Hepatocyte (in vitro differentiated cells): ENCODE measurements around the gene MARK1. TPM values are rescaled to one million over a fixed set of nuclear protein-coding genes. Genes with fewer than 3 reads are reported as not detected.

Experiments
- DNase-seq: peaks from one replicate; pipeline ENCODE4 v3.0.0-alpha.2; 2016; ENCODE audit warnings: low spot score
- H2AFZ ChIP-seq: fragments of 200-600 bp; sonication (generic); 2 replicates; pipeline ENCODE4 v1.6.0; 2016; ENCODE audit warnings: antibody characterized with exemption, mild to moderate bottlenecking
- H3K27ac ChIP-seq: fragments of 200-600 bp; sonication (generic); 2 replicates; pipeline ENCODE4 v1.5.1; 2016; ENCODE audit warnings: mild to moderate bottlenecking
- H3K27me3 ChIP-seq: fragments of 200-600 bp; sonication (generic); 2 replicates; pipeline ENCODE4 v1.6.1; 2016
- H3K36me3 ChIP-seq: fragments of 200-600 bp; sonication (generic); replicated peaks from 2 replicates; pipeline ENCODE4 v1.5.1; 2016; ENCODE audit warnings: low read depth; ENCODE audit not compliant: insufficient read depth
- H3K4me1 ChIP-seq: fragments of 200-600 bp; sonication (generic); 2 replicates; pipeline ENCODE4 v1.5.1; 2016; ENCODE audit warnings: mild to moderate bottlenecking, moderate library complexity; ENCODE audit not compliant: insufficient read depth
- H3K4me2 ChIP-seq: fragments of 200-600 bp; sonication (generic); 2 replicates; pipeline ENCODE4 v1.6.0; 2016
- H3K4me3 ChIP-seq: fragments of 200-600 bp; sonication (generic); 2 replicates; pipeline ENCODE4 v1.5.1; 2016; ENCODE audit warnings: mild to moderate bottlenecking
- H3K79me2 ChIP-seq: fragments of 200-600 bp; sonication (generic); 2 replicates; pipeline ENCODE4 v1.6.0; 2017; ENCODE audit warnings: mild to moderate bottlenecking
- H3K9me2 ChIP-seq: fragments of 200-600 bp; sonication (generic); replicated peaks from 2 replicates; pipeline ENCODE4 v1.6.0; 2017; ENCODE audit warnings: mild to moderate bottlenecking; ENCODE audit not compliant: insufficient read depth
- H3K9me3 ChIP-seq: fragments of 200-600 bp; sonication (generic); 2 replicates; pipeline ENCODE4 v1.5.1; 2016; ENCODE audit warnings: low read depth, mild to moderate bottlenecking
- H4K20me1 ChIP-seq: fragments of 200-600 bp; sonication (generic); 2 replicates; pipeline ENCODE4 v1.6.0; 2016; ENCODE audit warnings: mild to moderate bottlenecking; ENCODE audit not compliant: insufficient read depth, poor library complexity, severe bottlenecking
- CTCF ChIP-seq: fragments of 200-600 bp; sonication (generic); IDR thresholded peaks from 2 replicates; pipeline ENCODE4 v1.5.1; 2016; ENCODE audit warnings: antibody characterized with exemption, mild to moderate bottlenecking; ENCODE audit not compliant: poor library complexity
- EZH2 ChIP-seq: fragments of 200-600 bp; sonication (generic); IDR thresholded peaks from 2 replicates; pipeline ENCODE4 v1.6.1; 2016; ENCODE audit warnings: antibody characterized with exemption, mild to moderate bottlenecking, borderline replicate concordance
- EZH2phosphoT487 ChIP-seq: fragments of 200-600 bp; sonication (generic); IDR thresholded peaks from one replicate; pipeline ENCODE4 v1.6.1; 2018; ENCODE audit warnings: antibody characterized with exemption, mild to moderate bottlenecking, low read depth, moderate library complexity; ENCODE audit not compliant: unreplicated experiment, severe bottlenecking
- WGBS: methylation state at CpG from one replicate; pipeline ENCODE4 v1.1.6; 2016; ENCODE audit warnings: low lambda C conversion rate; ENCODE audit errors: missing lambda C conversion rate; 5-methylcytosine and 5-hydroxymethylcytosine counted together
- polyA plus RNA-seq: library from polyadenylated mRNA; unstranded; fragments of >200 nt; fragmentation: Nextera tagmentation; extraction: Ambion mirVana; gene quantifications from 2 replicates; pipeline ENCODE4 v1.2.1, GENCODE V29; 2016
- total RNA-seq: library from RNA; depleted of rRNA; stranded (reverse); fragments of >200 nt; gene quantifications from 2 replicates; pipeline ENCODE4 v1.2.3, GENCODE V29; 2014

The MARK1 gene
- total and polyA plus RNA-seq, 2 experiments from 2014 or later: 1.9 to 7.1 TPM

GRCh38 chr1:220577926-220578325 is 50.0 kb downstream of the MARK1 start:
- peaks cover 13% of the 10 kb centered on the region for H3K79me2 ChIP-seq
- H3K4me3 ChIP-seq: no peak overlapping the region
- H3K4me2 ChIP-seq: no peak overlapping the region
- no peak overlapping the region for H2AFZ ChIP-seq
- no peaks in the 10 kb centered on the region for H4K20me1 ChIP-seq
- H3K4me1 ChIP-seq: no peaks in the 10 kb centered on the region
- H3K27ac ChIP-seq: no peak overlapping the region
- 84% methylated on average over 1 of the region's 1 CpG for WGBS
- peaks cover 12% of the 10 kb centered on the region for H3K9me3 ChIP-seq
- no peaks in the 10 kb centered on the region for H3K36me3 ChIP-seq
- no peak for DNase-seq
- TF ChIP-seq CTCF: no peak
- no peak for TF ChIP-seq EZH2
- no peak for TF ChIP-seq EZH2phosphoT487
- no peaks in the 10 kb centered on the region for H3K27me3 ChIP-seq
- H3K9me2 ChIP-seq: no peaks in the 10 kb centered on the region

GRCh38 chr1:220579317-220579716 is 51.4 kb downstream of the MARK1 start:
- TF ChIP-seq EZH2phosphoT487: no peak
- TF ChIP-seq CTCF: no peak
- TF ChIP-seq EZH2: no peak
- Histone ChIP-seq H3K4me3 (no peak overlapping the region), H3K27me3 (no peaks in the 10 kb centered on the region), H3K9me3 (peaks cover 7% of the 10 kb centered on the region), H2AFZ (no peak overlapping the region), H3K4me1 (no peaks in the 10 kb centered on the region), H3K36me3 (no peaks in the 10 kb centered on the region), H3K9me2 (no peaks in the 10 kb centered on the region), H3K79me2 (peaks cover 9% of the 10 kb centered on the region), H3K27ac (no peak overlapping the region), H3K4me2 (no peak overlapping the region), H4K20me1 (no peaks in the 10 kb centered on the region)
- DNase-seq: no peak
- WGBS: 94% methylated on average over 6 of the region's 6 CpGs

- Histone ChIP-seq H3K9me3 (no peaks in the 10 kb centered on the region), H3K79me2 (no peaks in the 10 kb centered on the region), H3K4me3 (no peak overlapping the region), H2AFZ (no peak overlapping the region), H4K20me1 (no peaks in the 10 kb centered on the region), H3K4me1 (no peaks in the 10 kb centered on the region), H3K36me3 (no peaks in the 10 kb centered on the region), H3K27ac (no peak overlapping the region), H3K9me2 (no peaks in the 10 kb centered on the region), H3K4me2 (no peak overlapping the region), H3K27me3 (no peaks in the 10 kb centered on the region)
- no peak for DNase-seq
- no peak for TF ChIP-seq EZH2phosphoT487
- TF ChIP-seq EZH2: no peak
- no peak for TF ChIP-seq CTCF
Measured at GRCh38 chr1:220592714-220593113, 64.8 kb downstream of the MARK1 start.

- no peak for DNase-seq
- Histone ChIP-seq H4K20me1 (no peaks in the 10 kb centered on the region), H3K9me2 (no peaks in the 10 kb centered on the region), H3K27me3 (no peaks in the 10 kb centered on the region), H3K4me1 (no peaks in the 10 kb centered on the region), H3K36me3 (no peaks in the 10 kb centered on the region), H3K79me2 (no peaks in the 10 kb centered on the region), H3K27ac (no peak overlapping the region), H3K4me2 (no peak overlapping the region), H2AFZ (no peak overlapping the region), H3K9me3 (no peaks in the 10 kb centered on the region), H3K4me3 (no peak overlapping the region)
- 93% methylated on average over 4 of the region's 4 CpGs for WGBS
- TF ChIP-seq EZH2 (no peak), CTCF (no peak), EZH2phosphoT487 (no peak)
Measured at GRCh38 chr1:220594356-220594755, 66.4 kb downstream of the MARK1 start.
